Measurements from ENCODE around the gene ATAT1. TPM values are rescaled to one million over a fixed set of nuclear protein-coding genes. Genes with fewer than 3 reads are reported as not detected.
A peak's percentile ranks its signal among the peaks of the same experiment; 100 is the strongest.

Gene ATAT1
- total RNA-seq, 1 experiment from 2014 or later: 15.8 TPM

DNA sequence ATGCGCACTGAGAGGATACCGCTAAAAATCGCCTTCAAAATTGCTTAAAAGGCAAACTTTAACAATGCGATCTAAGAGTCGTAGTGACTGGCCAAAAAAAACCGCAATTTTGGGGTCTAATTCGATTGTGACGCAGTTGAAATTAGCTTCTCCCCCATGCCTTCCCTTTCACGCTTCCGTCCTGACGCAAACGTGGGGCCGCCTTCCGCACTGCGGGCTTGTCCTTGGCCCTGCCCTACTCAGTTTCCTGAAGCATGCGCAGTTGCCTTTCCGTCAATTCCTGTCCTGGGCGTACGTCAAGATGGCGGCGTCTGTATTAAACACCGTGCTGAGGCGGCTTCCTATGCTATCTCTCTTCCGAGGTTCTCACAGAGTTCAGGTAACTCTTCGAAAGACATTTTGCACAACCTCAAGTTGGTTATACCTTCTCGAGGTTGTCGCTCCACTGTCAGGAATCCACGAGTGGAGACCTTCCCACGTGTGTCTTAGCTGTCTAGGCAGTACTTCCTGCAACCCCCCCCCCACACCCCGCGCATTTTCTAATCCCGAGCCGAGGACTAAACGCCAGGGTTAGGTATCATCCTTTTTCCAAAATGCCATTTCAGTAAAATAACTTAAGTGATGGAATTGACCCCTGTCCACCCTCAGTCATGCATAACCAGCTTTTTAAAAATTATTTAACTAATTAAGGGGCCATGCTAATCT lies 9.0 kb upstream of the ATAT1 start, which contains the start of gene MRPS18B:
TSS of gene MRPS18B (plus strand) at position 276 of the 705 bp plus-strand sequence. CDS start at position 302, 26 bp downstream.
- intact Hi-C loops (cut with micrococcal nuclease; ENCODE audit: unreplicated experiment): no loop called here
- H3K9me3 ChIP-seq (ENCODE audit: control insufficient read depth, insufficient read depth, low read depth, low read length): no peaks in the 10 kb centered on the region
- TF ChIP-seq TCF7L2 (IDR thresholded peaks at IDR 0.05; ENCODE audit: low read depth, low read length) (no peak), POLR2AphosphoS5 (IDR thresholded peaks at IDR 0.05; ENCODE audit: low read depth, low read length) (peak; percentile 91), SIN3A (IDR thresholded peaks at IDR 0.05; ENCODE audit: borderline replicate concordance, insufficient read depth, low read depth, low read length) (0 out of 2 replicates have a peak, but pooled peaks have one; percentile 78)
- TF ChIP-seq, protein P1, sequence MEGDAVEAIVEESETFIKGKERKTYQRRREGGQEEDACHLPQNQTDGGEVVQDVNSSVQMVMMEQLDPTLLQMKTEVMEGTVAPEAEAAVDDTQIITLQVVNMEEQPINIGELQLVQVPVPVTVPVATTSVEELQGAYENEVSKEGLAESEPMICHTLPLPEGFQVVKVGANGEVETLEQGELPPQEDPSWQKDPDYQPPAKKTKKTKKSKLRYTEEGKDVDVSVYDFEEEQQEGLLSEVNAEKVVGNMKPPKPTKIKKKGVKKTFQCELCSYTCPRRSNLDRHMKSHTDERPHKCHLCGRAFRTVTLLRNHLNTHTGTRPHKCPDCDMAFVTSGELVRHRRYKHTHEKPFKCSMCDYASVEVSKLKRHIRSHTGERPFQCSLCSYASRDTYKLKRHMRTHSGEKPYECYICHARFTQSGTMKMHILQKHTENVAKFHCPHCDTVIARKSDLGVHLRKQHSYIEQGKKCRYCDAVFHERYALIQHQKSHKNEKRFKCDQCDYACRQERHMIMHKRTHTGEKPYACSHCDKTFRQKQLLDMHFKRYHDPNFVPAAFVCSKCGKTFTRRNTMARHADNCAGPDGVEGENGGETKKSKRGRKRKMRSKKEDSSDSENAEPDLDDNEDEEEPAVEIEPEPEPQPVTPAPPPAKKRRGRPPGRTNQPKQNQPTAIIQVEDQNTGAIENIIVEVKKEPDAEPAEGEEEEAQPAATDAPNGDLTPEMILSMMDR (IDR thresholded peaks at IDR 0.05): no peak
- TF ChIP-seq, protein P2, sequence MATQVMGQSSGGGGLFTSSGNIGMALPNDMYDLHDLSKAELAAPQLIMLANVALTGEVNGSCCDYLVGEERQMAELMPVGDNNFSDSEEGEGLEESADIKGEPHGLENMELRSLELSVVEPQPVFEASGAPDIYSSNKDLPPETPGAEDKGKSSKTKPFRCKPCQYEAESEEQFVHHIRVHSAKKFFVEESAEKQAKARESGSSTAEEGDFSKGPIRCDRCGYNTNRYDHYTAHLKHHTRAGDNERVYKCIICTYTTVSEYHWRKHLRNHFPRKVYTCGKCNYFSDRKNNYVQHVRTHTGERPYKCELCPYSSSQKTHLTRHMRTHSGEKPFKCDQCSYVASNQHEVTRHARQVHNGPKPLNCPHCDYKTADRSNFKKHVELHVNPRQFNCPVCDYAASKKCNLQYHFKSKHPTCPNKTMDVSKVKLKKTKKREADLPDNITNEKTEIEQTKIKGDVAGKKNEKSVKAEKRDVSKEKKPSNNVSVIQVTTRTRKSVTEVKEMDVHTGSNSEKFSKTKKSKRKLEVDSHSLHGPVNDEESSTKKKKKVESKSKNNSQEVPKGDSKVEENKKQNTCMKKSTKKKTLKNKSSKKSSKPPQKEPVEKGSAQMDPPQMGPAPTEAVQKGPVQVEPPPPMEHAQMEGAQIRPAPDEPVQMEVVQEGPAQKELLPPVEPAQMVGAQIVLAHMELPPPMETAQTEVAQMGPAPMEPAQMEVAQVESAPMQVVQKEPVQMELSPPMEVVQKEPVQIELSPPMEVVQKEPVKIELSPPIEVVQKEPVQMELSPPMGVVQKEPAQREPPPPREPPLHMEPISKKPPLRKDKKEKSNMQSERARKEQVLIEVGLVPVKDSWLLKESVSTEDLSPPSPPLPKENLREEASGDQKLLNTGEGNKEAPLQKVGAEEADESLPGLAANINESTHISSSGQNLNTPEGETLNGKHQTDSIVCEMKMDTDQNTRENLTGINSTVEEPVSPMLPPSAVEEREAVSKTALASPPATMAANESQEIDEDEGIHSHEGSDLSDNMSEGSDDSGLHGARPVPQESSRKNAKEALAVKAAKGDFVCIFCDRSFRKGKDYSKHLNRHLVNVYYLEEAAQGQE (IDR thresholded peaks at IDR 0.05; ENCODE audit: insufficient read depth in 1 of 2, low read depth in 2 of 2, low read length in 1 of 2): peak in 1 of 2 experiments; percentile 52; a peak in 1 of 4 replicates
- in situ Hi-C loops (cut with HindIII; ENCODE audit: low pct_unique_long_range_greater_than_20kb, low sequenced_read_pairs): no loop called here
- peak; percentile 97 for DNase-seq (ENCODE audit: low read depth, low spot score)
- peaks cover 26% of the 10 kb centered on the region for H3K4me1 ChIP-seq (ENCODE audit: control insufficient read depth, insufficient read depth, low read length)
- H3K36me3 ChIP-seq (ENCODE audit: control insufficient read depth, insufficient read depth, low read length): peaks cover 22% of the 10 kb centered on the region
- peak within 1 kb of the TSS; percentile 100 for H3K27ac ChIP-seq (ENCODE audit: low read length)
- ChIA-PET CTCF (no interaction called here), POLR2A (no interaction called here)
- no peaks in the 10 kb centered on the region for H3K27me3 ChIP-seq (ENCODE audit: control insufficient read depth, insufficient read depth, low read length)
- peak; percentile 90 for ATAC-seq
- TSS peak; percentile 93 for BruUV-seq (replicated peaks)
- H3K4me3 ChIP-seq (ENCODE audit: low read depth in 2 of 2, low read length in 2 of 2): peak within 1 kb of the TSS; percentile 71 to 98

DNA sequence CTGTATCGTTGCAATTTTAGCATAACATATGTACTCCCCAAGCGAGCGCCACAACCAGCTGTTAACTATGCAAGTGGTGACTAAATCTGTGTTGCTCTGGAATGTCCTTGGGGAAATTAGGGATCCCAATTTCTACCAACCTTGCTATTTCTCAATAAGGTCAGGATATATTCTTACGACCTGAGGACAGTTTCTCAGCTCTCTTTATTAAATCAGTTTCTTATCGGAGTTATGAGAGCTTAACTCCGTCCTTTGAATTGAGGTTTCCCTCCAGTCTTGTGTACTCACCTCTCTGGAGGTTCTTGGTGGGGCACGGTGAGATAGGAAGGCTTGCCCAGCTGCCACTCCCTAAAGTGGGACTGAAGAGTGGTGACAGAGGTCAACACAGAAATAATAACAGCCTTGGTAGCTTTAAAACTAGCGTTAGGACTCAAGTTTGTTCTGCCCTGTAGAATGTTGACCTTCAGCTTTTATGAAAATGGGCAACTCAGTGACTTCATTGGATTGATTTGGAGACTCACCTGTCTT lies 8.3 kb upstream of the ATAT1 start:
- ChIA-PET POLR2A (no interaction called here), CTCF (no interaction called here)
- no peaks in the 10 kb centered on the region for H3K27me3 ChIP-seq (ENCODE audit: control insufficient read depth, insufficient read depth, low read length)
- peak overlapping the region; percentile 71 to 87 for H3K4me3 ChIP-seq (ENCODE audit: low read depth in 2 of 2, low read length in 2 of 2)
- no peak for TF ChIP-seq POLR2AphosphoS5 (IDR thresholded peaks at IDR 0.05; ENCODE audit: low read depth, low read length)
- H3K36me3 ChIP-seq (ENCODE audit: control insufficient read depth, insufficient read depth, low read length): peaks cover 26% of the 10 kb centered on the region
- DNase-seq (ENCODE audit: low read depth, low spot score): no peak
- peak overlapping the region; percentile 100 for H3K27ac ChIP-seq (ENCODE audit: low read length)
- no peak for ATAC-seq
- in situ Hi-C loops (cut with HindIII; ENCODE audit: low pct_unique_long_range_greater_than_20kb, low sequenced_read_pairs): no loop called here
- no TSS peak for BruUV-seq (replicated peaks)
- no peaks in the 10 kb centered on the region for H3K9me3 ChIP-seq (ENCODE audit: control insufficient read depth, insufficient read depth, low read depth, low read length)
- intact Hi-C loops (cut with micrococcal nuclease; ENCODE audit: unreplicated experiment): no loop called here
- H3K4me1 ChIP-seq (ENCODE audit: control insufficient read depth, insufficient read depth, low read length): peaks cover 20% of the 10 kb centered on the region

DNA sequence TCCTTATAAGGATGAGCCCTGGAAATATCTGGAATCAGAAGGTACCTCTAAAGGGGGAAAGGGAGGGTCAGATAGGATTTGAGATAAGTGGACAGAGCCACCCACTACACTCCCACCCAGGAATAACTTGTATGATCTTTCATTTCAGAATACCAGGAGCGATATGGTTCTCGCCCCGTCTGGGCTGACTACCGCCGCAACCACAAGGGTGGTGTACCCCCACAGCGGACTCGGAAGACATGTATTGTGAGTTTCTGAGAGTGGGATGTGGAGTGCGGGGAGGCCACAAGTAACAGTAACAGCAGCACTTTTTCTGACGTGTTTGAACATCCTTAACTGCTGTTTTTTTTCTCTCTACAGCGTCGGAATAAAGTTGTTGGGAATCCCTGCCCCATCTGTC lies 7.1 kb upstream of the ATAT1 start:
- Histone ChIP-seq H3K4me3 (ENCODE audit: low read depth in 2 of 2, low read length in 2 of 2) (no peak overlapping the region), H3K27me3 (ENCODE audit: control insufficient read depth, insufficient read depth, low read length) (no peaks in the 10 kb centered on the region), H3K36me3 (ENCODE audit: control insufficient read depth, insufficient read depth, low read length) (peaks cover 26% of the 10 kb centered on the region), H3K4me1 (ENCODE audit: control insufficient read depth, insufficient read depth, low read length) (peaks cover 7% of the 10 kb centered on the region), H3K9me3 (ENCODE audit: control insufficient read depth, insufficient read depth, low read depth, low read length) (no peaks in the 10 kb centered on the region), H3K27ac (ENCODE audit: low read length) (peak overlapping the region; percentile 15; the same call in 1 of the 2 replicates)
- intact Hi-C loops (cut with micrococcal nuclease; ENCODE audit: unreplicated experiment): no loop called here
- ATAC-seq: no peak
- DNase-seq (ENCODE audit: low read depth, low spot score): no peak
- in situ Hi-C loops (cut with HindIII; ENCODE audit: low pct_unique_long_range_greater_than_20kb, low sequenced_read_pairs): no loop called here
- ChIA-PET CTCF (no interaction called here), POLR2A (no interaction called here)
- no TSS peak for BruUV-seq (replicated peaks)
- TF ChIP-seq, protein P2 (IDR thresholded peaks at IDR 0.05; ENCODE audit: insufficient read depth in 1 of 2, low read depth in 2 of 2, low read length in 1 of 2): no peak
- TF ChIP-seq, protein P1 (IDR thresholded peaks at IDR 0.05): no peak
- no peak for TF ChIP-seq POLR2AphosphoS5 (IDR thresholded peaks at IDR 0.05; ENCODE audit: low read depth, low read length)
- TF ChIP-seq SIN3A (IDR thresholded peaks at IDR 0.05; ENCODE audit: borderline replicate concordance, insufficient read depth, low read depth, low read length): no peak
- TF ChIP-seq TCF7L2 (IDR thresholded peaks at IDR 0.05; ENCODE audit: low read depth, low read length): no peak

Measured in Panc1 (cell line).